Heart right ventricle (tissue), 16 donors: ENCODE data around the gene EGR2. TPM values are rescaled to one million over a fixed set of nuclear protein-coding genes. Genes with fewer than 3 reads are reported as not detected.

Experiments
- ATAC-seq, 8 donors: fragments of 200-7000 bp; cut with Tn5 transposase; one replicate each; pipeline ENCODE4 v1.9.1; 2020; ENCODE audit warnings: mild to moderate bottlenecking in 8 of 8, moderate library complexity in 8 of 8, moderate number of reproducible peaks in 1 of 8
- DNase-seq, 2 donors: peaks; one replicate each; pipeline ENCODE4 v3.0.0-alpha.2; 2020
- H3K27ac ChIP-seq, 10 donors: fragments of 200-600 bp; sonication (generic) in 2 of 10; one replicate each; pipeline versions ENCODE4 v1.5.0 to v1.8.0; 2020 to 2022; ENCODE audit warnings: mild to moderate bottlenecking in 3 of 10
- H3K27me3 ChIP-seq, 7 donors: fragments of 200-600 bp; one replicate each; pipeline ENCODE4 v1.8.0; 2021 to 2022; ENCODE audit warnings: mild to moderate bottlenecking in 2 of 7
- H3K36me3 ChIP-seq, 9 donors: fragments of 200-600 bp; sonication (generic) in 1 of 9; one replicate each; pipeline versions ENCODE4 v1.5.0 to v1.8.0; 2020 to 2022; ENCODE audit warnings: mild to moderate bottlenecking in 2 of 9
- H3K4me1 ChIP-seq, 9 donors: fragments of 200-600 bp; sonication (generic) in 1 of 9; one replicate each; pipeline versions ENCODE4 v1.5.0 to v1.8.0; 2020 to 2022; ENCODE audit warnings: mild to moderate bottlenecking in 4 of 9
- H3K4me3 ChIP-seq, 10 donors: fragments of 200-600 bp; sonication (generic) in 2 of 10; one replicate each; pipeline versions ENCODE4 v1.5.0 to v1.8.0; 2020 to 2022; ENCODE audit warnings: mild to moderate bottlenecking in 7 of 10, moderate library complexity in 2 of 10
- H3K9me3 ChIP-seq, 11 donors: fragments of 200-600 bp in 10 of 11; sonication (generic) in 2 of 11; one replicate each; pipeline versions ENCODE4 v1.5.0 to v1.8.0; 2013 to 2022; ENCODE audit warnings: mild to moderate bottlenecking in 2 of 11, control low read depth in 1 of 11, moderate library complexity in 1 of 11
- WGBS, 2 donors: extraction: QIAGEN DNeasy Blood & Tissue Kit; methylation state at CpG; one replicate each; pipeline ENCODE4 v1.1.7; 2013; ENCODE audit warnings: inconsistent platforms in 1 of 2; 5-methylcytosine and 5-hydroxymethylcytosine counted together
- intact Hi-C, 10 donors: fragments of 100-400 bp; cut with DNase I; formaldehyde crosslinking; loops; one replicate each; pipeline versions ENCODE4 v1.11.1 to v1.14.2; 2022
- polyA plus RNA-seq, 2 donors: library from polyadenylated mRNA; stranded (reverse); fragments of 200-250 nt; gene quantifications; one replicate each; pipeline ENCODE4 v1.2.3, GENCODE V29; 2013
- total RNA-seq, 10 donors: library from RNA; stranded (reverse); fragmentation: NEBNext Ultra II Directional in 3 of 10; extraction: Animal tissue kit (Norgen Biotek cat#: 25700) in 3 of 10; gene quantifications; one replicate each; pipeline versions ENCODE4 v1.2.1 to v1.2.4, GENCODE V29; 2021 to 2023
- TF ChIP-seq, protein P1 (sequence below), 9 donors: fragments of 200-600 bp; sonication (generic) in 2 of 9; IDR thresholded peaks; one replicate each; pipeline versions ENCODE4 v1.5.0 to v1.8.0; 2021 to 2022; ENCODE audit warnings: antibody characterized with exemption in 9 of 9, mild to moderate bottlenecking in 5 of 9, moderate library complexity in 1 of 9
- donor health status: Arrhythmogenic right ventricular cardiomyopathy.
- donor health status: ischemic (EF 13 %, LVEDD 7.1; RV severe dilation, severe dysfunction).
- donor health status: healthy with polysubstance abuse.
- donor health status: DM: no; HTN: yes; CAD: no.
- donor health status: DM: no; HTN: no; CAD: no.
- donor health status: ischemic (EF 25% LVEDD 6.9; RV normal size, moderate dysfunction).
- donor health status: ischemic (EF 25% LVEDD 5.7; RV mildly dilated, moderate dysfunction).
- donor health status: healthy.
- donor health status: DM: yes; HTN: yes; CAD: no.
- donor health status: Ischemic cardiomyopathy.
- donor health status: ischemic (EF 35%, LVEDD 5.7; RV mildly dilated, moderate dysfunction).
- donor health status: nonischemic (EF 11% LVEDD 7.7; RV severe dilation, severe dysfunction).
- donor health status: DM: yes; HTN: yes; CAD: no.
- donor health status: PGD.
- donor health status: ischemic (EF 29% LVEDD 5.4; RV normal size, mild dysfunction).
- donor health status: nonischemic (EF 23%, LVEDD 6.1; RV moderate dilation, normal function).

EGR2 gene
- total and polyA plus RNA-seq, 12 donors, result 0.49 to 19.3 (median 2.9) TPM

DNA sequence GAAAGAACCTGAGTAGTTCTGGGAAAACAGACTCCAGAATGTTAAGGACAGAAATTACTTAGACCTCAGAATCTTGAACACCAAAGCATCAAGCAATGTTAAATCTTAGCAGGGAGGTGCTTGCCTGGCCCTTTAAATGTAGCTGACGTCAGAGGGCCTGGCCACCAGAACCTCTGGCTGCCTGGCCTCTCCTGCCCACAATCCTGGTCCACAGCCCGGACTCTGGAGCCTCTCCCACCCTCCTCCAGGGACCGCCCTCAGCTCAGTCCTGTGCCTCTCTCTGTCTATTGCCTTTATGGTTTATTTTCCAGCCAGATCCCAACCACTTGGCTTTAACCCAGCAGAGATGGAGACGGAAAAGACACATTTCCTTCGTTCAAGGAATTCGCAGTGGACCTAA, 42.2 kb upstream of the EGR2 start:
- intact Hi-C loops, result no loop called here
- peaks cover 0 to 21% (median 0%) of the 10 kb centered on the region in 9 donors for H3K4me1 ChIP-seq
- H3K36me3 ChIP-seq, result no peaks in the 10 kb centered on the region
- H3K4me3 ChIP-seq, result no peak overlapping the region
- H3K27ac ChIP-seq, result no peak overlapping the region
- DNase-seq, result peak; percentile 22 to 66
- peaks cover 0 to 4% (median 0%) of the 10 kb centered on the region in 7 donors for H3K27me3 ChIP-seq
- WGBS, 2 donors, result 38 to 43% methylated on average over 6 of the region's 6 CpGs
- peak in 7 of 8 donors; percentile 55 to 96 (median 88) for ATAC-seq
- no peaks in the 10 kb centered on the region for H3K9me3 ChIP-seq
- TF ChIP-seq, protein P1, sequence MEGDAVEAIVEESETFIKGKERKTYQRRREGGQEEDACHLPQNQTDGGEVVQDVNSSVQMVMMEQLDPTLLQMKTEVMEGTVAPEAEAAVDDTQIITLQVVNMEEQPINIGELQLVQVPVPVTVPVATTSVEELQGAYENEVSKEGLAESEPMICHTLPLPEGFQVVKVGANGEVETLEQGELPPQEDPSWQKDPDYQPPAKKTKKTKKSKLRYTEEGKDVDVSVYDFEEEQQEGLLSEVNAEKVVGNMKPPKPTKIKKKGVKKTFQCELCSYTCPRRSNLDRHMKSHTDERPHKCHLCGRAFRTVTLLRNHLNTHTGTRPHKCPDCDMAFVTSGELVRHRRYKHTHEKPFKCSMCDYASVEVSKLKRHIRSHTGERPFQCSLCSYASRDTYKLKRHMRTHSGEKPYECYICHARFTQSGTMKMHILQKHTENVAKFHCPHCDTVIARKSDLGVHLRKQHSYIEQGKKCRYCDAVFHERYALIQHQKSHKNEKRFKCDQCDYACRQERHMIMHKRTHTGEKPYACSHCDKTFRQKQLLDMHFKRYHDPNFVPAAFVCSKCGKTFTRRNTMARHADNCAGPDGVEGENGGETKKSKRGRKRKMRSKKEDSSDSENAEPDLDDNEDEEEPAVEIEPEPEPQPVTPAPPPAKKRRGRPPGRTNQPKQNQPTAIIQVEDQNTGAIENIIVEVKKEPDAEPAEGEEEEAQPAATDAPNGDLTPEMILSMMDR (IDR thresholded peaks at IDR 0.05), result no peak

DNA sequence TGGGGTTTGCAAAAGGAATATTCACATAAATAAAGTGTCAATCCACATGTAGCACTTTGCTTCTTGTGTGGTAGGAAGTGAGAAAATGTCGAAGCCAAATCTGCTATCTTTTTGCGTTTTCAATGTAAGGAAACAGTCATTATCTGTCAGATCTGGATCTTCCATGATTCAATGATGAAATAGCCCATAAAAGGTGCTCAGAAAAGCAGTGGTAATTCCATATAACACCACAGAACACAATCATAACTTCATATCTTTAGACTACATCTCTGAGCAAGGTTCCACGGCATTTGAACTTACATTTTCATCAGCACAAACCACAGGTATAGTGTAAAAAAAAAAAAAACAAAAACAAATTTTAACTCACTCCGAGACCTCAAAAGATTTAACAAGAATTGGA, 39.9 kb upstream of the EGR2 start:
- TF ChIP-seq, protein P1 (IDR thresholded peaks at IDR 0.05), result no peak
- H3K4me1 ChIP-seq, result peaks cover 0 to 26% (median 0%) of the 10 kb centered on the region in 9 donors

DNA sequence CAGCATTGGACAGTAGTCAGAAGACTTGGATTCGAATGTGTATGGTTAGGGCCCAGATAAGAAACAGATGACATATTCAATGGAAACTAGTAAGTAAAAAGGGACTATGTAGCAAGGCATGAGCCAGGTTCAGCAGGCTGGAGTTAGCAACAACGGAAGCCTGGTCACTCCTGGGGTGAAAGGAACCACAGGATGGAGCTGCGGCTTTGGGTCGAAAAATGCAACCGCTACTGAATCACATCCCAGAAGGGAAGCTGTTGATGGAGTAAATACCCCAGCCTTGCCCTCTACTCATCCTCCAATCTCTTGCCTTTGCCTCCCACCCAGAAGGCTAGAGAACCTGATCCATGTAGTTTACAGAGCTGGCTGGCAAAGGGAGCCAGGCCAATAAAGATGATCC, 37.5 kb upstream of the EGR2 start:
- Histone ChIP-seq H3K36me3 (no peaks in the 10 kb centered on the region), H3K9me3 (peaks cover 0 to 2% (median 0%) of the 10 kb centered on the region in 11 donors), H3K27me3 (peaks cover 0 to 4% (median 0%) of the 10 kb centered on the region in 7 donors), H3K4me3 (no peak overlapping the region), H3K4me1 (peaks cover 0 to 25% (median 0%) of the 10 kb centered on the region in 9 donors), H3K27ac (no peak overlapping the region)
- ATAC-seq, result no peak
- intact Hi-C loops, result no loop called here
- WGBS, 2 donors, result 72 to 80% methylated on average over 5 of the region's 5 CpGs
- DNase-seq, result no peak
- TF ChIP-seq, protein P1 (IDR thresholded peaks at IDR 0.05), result no peak

More for the DNA sequence above, 39.9 kb upstream of the EGR2 start:
- Histone ChIP-seq H3K4me3 (no peak overlapping the region), H3K27me3 (peaks cover 0 to 4% (median 0%) of the 10 kb centered on the region in 7 donors), H3K36me3 (no peaks in the 10 kb centered on the region), H3K27ac (no peak overlapping the region), H3K9me3 (no peaks in the 10 kb centered on the region)
- ATAC-seq (no peak), DNase-seq (no peak)
- intact Hi-C loops, result no loop called here
- whole genome bisulfite sequencing, 2 donors, result 60 to 76% methylated on average over 4 of the region's 4 CpGs

DNA sequence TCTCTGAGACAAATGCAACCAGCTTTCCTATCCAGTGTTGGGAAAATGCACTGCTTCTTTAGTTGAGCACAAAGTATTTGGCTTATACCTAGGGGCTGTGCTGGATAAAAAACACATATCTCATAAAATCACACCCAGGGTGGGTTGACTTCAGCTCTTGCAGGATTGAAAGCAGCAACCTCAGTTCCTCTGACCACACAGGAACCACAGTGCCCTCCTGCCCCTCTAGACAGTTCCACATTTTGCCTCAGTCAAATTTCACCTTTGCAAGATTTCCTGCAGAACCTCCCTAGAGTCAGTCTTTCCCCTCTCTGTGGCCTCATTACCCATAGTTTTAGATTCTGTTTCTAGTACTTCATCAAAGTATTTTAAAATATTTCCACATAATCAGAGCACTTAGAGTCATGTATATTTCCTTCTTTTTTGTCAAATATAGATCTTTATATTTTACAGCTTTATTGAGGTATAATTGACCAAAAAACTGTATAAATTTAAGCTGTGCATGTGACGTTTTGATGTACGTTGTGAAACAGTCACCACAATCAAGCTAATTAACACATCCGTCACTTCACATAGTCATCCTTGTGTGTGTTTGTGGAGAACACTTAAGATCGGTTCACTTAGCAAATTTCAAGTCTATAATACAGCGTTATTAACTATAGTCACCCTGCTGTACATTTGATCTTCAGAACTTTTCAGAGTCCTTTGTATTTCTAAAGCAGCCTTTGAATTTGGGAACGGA, 37.0 kb upstream of the EGR2 start:
- WGBS, 2 donors, result 74 to 83% methylated on average over 6 of the region's 6 CpGs
- intact Hi-C loops, result no loop called here
- no peaks in the 10 kb centered on the region for H3K36me3 ChIP-seq
- peaks cover 0 to 25% (median 0%) of the 10 kb centered on the region in 9 donors for H3K4me1 ChIP-seq
- TF ChIP-seq, protein P1 (IDR thresholded peaks at IDR 0.05), result no peak
- no peak overlapping the region for H3K4me3 ChIP-seq
- peaks cover 0 to 5% (median 0%) of the 10 kb centered on the region in 11 donors for H3K9me3 ChIP-seq
- peaks cover 0 to 4% (median 0%) of the 10 kb centered on the region in 7 donors for H3K27me3 ChIP-seq
- DNase-seq, result no peak
- no peak overlapping the region for H3K27ac ChIP-seq
- ATAC-seq, result no peak
